Stimulated activated CD8-positive, alpha-beta memory T cell treated with anti-CD3 and anti-CD28 coated beads, Interleukin-7, amount 100 ng/mL, for 4 hours (primary cell): ENCODE measurements around the gene CDH11.

Source experiments
- DNase-seq, 2 donors: peaks; one replicate each; pipeline ENCODE4 v3.0.0-alpha.2; 2020; ENCODE audit warnings: low read depth in 2 of 2

Gene CDH11

GRCh38 chr16:65121870-65122723 lies at the start of gene CDH11:
TSS of gene CDH11 (minus strand) at chr16:65122063. CDS start at chr16:65004869, 117,194 bp downstream.
- no peak for DNase-seq

- no peak for DNase-seq
Measured at GRCh38 chr16:65154321-65154720, 32.5 kb upstream of the CDH11 start.

- DNase-seq: no peak
Measured at GRCh38 chr16:65153365-65154105, 31.7 kb upstream of the CDH11 start.

- no peak for DNase-seq
Measured at GRCh38 chr16:65148804-65149203, 26.9 kb upstream of the CDH11 start.

GRCh38 chr16:65142276-65142675 lies 20.4 kb upstream of the CDH11 start:
- DNase-seq: no peak

GRCh38 chr16:65136681-65137080 lies 14.8 kb upstream of the CDH11 start:
- no peak for DNase-seq

GRCh38 chr16:65126845-65127624 lies 5.2 kb upstream of the CDH11 start:
- DNase-seq: no peak

GRCh38 chr16:65125871-65126270 lies 4.0 kb upstream of the CDH11 start:
- DNase-seq: no peak

- no peak for DNase-seq
Measured at GRCh38 chr16:65125322-65125721, 3.5 kb upstream of the CDH11 start.

GRCh38 chr16:65124596-65124995 lies 2.7 kb upstream of the CDH11 start:
- no peak for DNase-seq

- no peak for DNase-seq
Measured at GRCh38 chr16:65124212-65124548, 2.3 kb upstream of the CDH11 start.

GRCh38 chr16:65123396-65124211 lies 1.7 kb upstream of the CDH11 start:
- no peak for DNase-seq

GRCh38 chr16:65122724-65123395 lies 997 bp upstream of the CDH11 start:
- DNase-seq: no peak

GRCh38 chr16:65120831-65121721 lies 787 bp downstream of the CDH11 start:
- no peak for DNase-seq

- no peak for DNase-seq
Measured at GRCh38 chr16:65120461-65120830, 1.4 kb downstream of the CDH11 start.

- no peak for DNase-seq
Measured at GRCh38 chr16:65119901-65120401, 1.9 kb downstream of the CDH11 start.

GRCh38 chr16:65119435-65119834 lies 2.4 kb downstream of the CDH11 start:
- DNase-seq: no peak

- no peak for DNase-seq
Measured at GRCh38 chr16:65118871-65119270, 3.0 kb downstream of the CDH11 start.

GRCh38 chr16:65117811-65118448 lies 3.9 kb downstream of the CDH11 start:
- no peak for DNase-seq
